ENCODE measurements around the gene TSPAN33.

Gene TSPAN33

GRCh38 chr7:129188372-129188891, 43.9 kb downstream of the TSPAN33 start, which contains the start of gene SMO:
TSS of gene SMO (plus strand) at chr7:129188633. CDS start at chr7:129189152, 519 bp downstream.
- DNase-seq (ENCODE audit: low read depth, low spot score) = no peak
- no peak for TF ChIP-seq EZH2 (IDR thresholded peaks at IDR 0.05)
- peak; percentile 79 for TF ChIP-seq POLR2AphosphoS5 (IDR thresholded peaks at IDR 0.05; ENCODE audit: borderline replicate concordance, low read depth, low read length)
- Histone ChIP-seq H3K9ac (ENCODE audit: insufficient read length) (peak within 1 kb of the TSS; percentile 95), H3K36me3 (ENCODE audit: insufficient read depth, low read length) (peaks cover 6% of the 10 kb centered on the region; the same call in 1 of the 2 replicates), H3K4me3 (peak within 1 kb of the TSS; percentile 95), H3K27ac (peak within 1 kb of the TSS; percentile 68), H3K9me3 (ENCODE audit: low read depth, low read length) (no peaks in the 10 kb centered on the region)

GRCh38 chr7:129188892-129189660, 44.6 kb downstream of the TSPAN33 start:
- no peak for TF ChIP-seq EZH2 (IDR thresholded peaks at IDR 0.05)
- peak; percentile 13; the same call in 1 of the 2 replicates for TF ChIP-seq POLR2AphosphoS5 (IDR thresholded peaks at IDR 0.05; ENCODE audit: borderline replicate concordance, low read depth, low read length)
- DNase-seq (ENCODE audit: low read depth, low spot score) = no peak
- H3K27ac ChIP-seq = peak overlapping the region; percentile 68
- H3K4me3 ChIP-seq = peak overlapping the region; percentile 95
- peak overlapping the region; percentile 95 for H3K9ac ChIP-seq (ENCODE audit: insufficient read length)
- peaks cover 6% of the 10 kb centered on the region; the same call in 1 of the 2 replicates for H3K36me3 ChIP-seq (ENCODE audit: insufficient read depth, low read length)
- H3K9me3 ChIP-seq (ENCODE audit: low read depth, low read length) = no peaks in the 10 kb centered on the region

GRCh38 chr7:129189661-129190310, 45.3 kb downstream of the TSPAN33 start:
- TF ChIP-seq FOXP2 (optimal IDR thresholded peaks at IDR 0.05; ENCODE audit: control extremely low read depth, extremely low read length, insufficient read depth) = no peak
- TF ChIP-seq POLR2AphosphoS5 (IDR thresholded peaks at IDR 0.05; ENCODE audit: borderline replicate concordance, low read depth, low read length) = no peak
- no peak for TF ChIP-seq EZH2 (IDR thresholded peaks at IDR 0.05)
- Histone ChIP-seq H3K9me3 (ENCODE audit: low read depth, low read length) (no peaks in the 10 kb centered on the region), H3K9ac (ENCODE audit: insufficient read length) (peak overlapping the region; percentile 95), H3K36me3 (ENCODE audit: insufficient read depth, low read length) (peaks cover 6% of the 10 kb centered on the region; the same call in 1 of the 2 replicates), H3K4me3 (peak overlapping the region; percentile 95), H3K27ac (no peak overlapping the region)
- no peak for DNase-seq (ENCODE audit: low read depth, low spot score)

GRCh38 chr7:129191272-129191671, 46.8 kb downstream of the TSPAN33 start:
- DNase-seq (ENCODE audit: low read depth, low spot score) = no peak

GRCh38 chr7:129193892-129194291, 49.4 kb downstream of the TSPAN33 start:
- Histone ChIP-seq H3K4me3 (no peak overlapping the region), H3K9ac (ENCODE audit: insufficient read length) (no peak overlapping the region), H3K27ac (no peak overlapping the region), H3K36me3 (ENCODE audit: insufficient read depth, low read length) (peaks cover 11% of the 10 kb centered on the region; the same call in 1 of the 2 replicates), H3K9me3 (ENCODE audit: low read depth, low read length) (no peaks in the 10 kb centered on the region)
- DNase-seq (ENCODE audit: low read depth, low spot score) = no peak
- TF ChIP-seq EZH2 (IDR thresholded peaks at IDR 0.05) (no peak), POLR2AphosphoS5 (IDR thresholded peaks at IDR 0.05; ENCODE audit: borderline replicate concordance, low read depth, low read length) (no peak), FOXP2 (optimal IDR thresholded peaks at IDR 0.05; ENCODE audit: control extremely low read depth, extremely low read length, insufficient read depth) (no peak)

More at GRCh38 chr7:129191272-129191671, 46.8 kb downstream of the TSPAN33 start:
- no peaks in the 10 kb centered on the region for H3K9me3 ChIP-seq (ENCODE audit: low read depth, low read length)
- TF ChIP-seq POLR2AphosphoS5 (IDR thresholded peaks at IDR 0.05; ENCODE audit: borderline replicate concordance, low read depth, low read length) = no peak
- TF ChIP-seq EZH2 (IDR thresholded peaks at IDR 0.05) = no peak
- no peak for TF ChIP-seq FOXP2 (optimal IDR thresholded peaks at IDR 0.05; ENCODE audit: control extremely low read depth, extremely low read length, insufficient read depth)
- H3K36me3 ChIP-seq (ENCODE audit: insufficient read depth, low read length) = peaks cover 6% of the 10 kb centered on the region; the same call in 1 of the 2 replicates
- no peak overlapping the region for H3K9ac ChIP-seq (ENCODE audit: insufficient read length)
- H3K4me3 ChIP-seq = no peak overlapping the region
- no peak overlapping the region for H3K27ac ChIP-seq

GRCh38 chr7:129197771-129198170, 53.3 kb downstream of the TSPAN33 start:
- no peak for TF ChIP-seq POLR2AphosphoS5 (IDR thresholded peaks at IDR 0.05; ENCODE audit: borderline replicate concordance, low read depth, low read length)
- no peak for TF ChIP-seq EZH2 (IDR thresholded peaks at IDR 0.05)
- no peak for TF ChIP-seq FOXP2 (optimal IDR thresholded peaks at IDR 0.05; ENCODE audit: control extremely low read depth, extremely low read length, insufficient read depth)
- H3K27ac ChIP-seq = no peak overlapping the region
- peaks cover 9% of the 10 kb centered on the region; the same call in 1 of the 2 replicates for H3K36me3 ChIP-seq (ENCODE audit: insufficient read depth, low read length)
- H3K9ac ChIP-seq (ENCODE audit: insufficient read length) = no peak overlapping the region
- H3K9me3 ChIP-seq (ENCODE audit: low read depth, low read length) = no peaks in the 10 kb centered on the region
- H3K4me3 ChIP-seq = no peak overlapping the region
- no peak for DNase-seq (ENCODE audit: low read depth, low spot score)

GRCh38 chr7:129199406-129199805, 54.9 kb downstream of the TSPAN33 start:
- no peak for TF ChIP-seq POLR2AphosphoS5 (IDR thresholded peaks at IDR 0.05; ENCODE audit: borderline replicate concordance, low read depth, low read length)
- no peak for TF ChIP-seq EZH2 (IDR thresholded peaks at IDR 0.05)
- TF ChIP-seq FOXP2 (optimal IDR thresholded peaks at IDR 0.05; ENCODE audit: control extremely low read depth, extremely low read length, insufficient read depth) = no peak
- H3K9ac ChIP-seq (ENCODE audit: insufficient read length) = no peak overlapping the region
- no peak overlapping the region for H3K27ac ChIP-seq
- no peak overlapping the region for H3K4me3 ChIP-seq
- peaks cover 6% of the 10 kb centered on the region; the same call in 1 of the 2 replicates for H3K36me3 ChIP-seq (ENCODE audit: insufficient read depth, low read length)
- no peak for DNase-seq (ENCODE audit: low read depth, low spot score)
- no peaks in the 10 kb centered on the region for H3K9me3 ChIP-seq (ENCODE audit: low read depth, low read length)
